GM19324 (cell line): Measurements from ENCODE around the gene CFAP410.
"Not testable (repeated sequence)": the region's sequence is repeated elsewhere in the genome, so short reads cannot be mapped to it uniquely, and the experiment has no call there.

ENCODE experiments used
- ATAC-seq: cut with Tn5 transposase; IDR thresholded peaks from one replicate; pipeline ENCODE4 v1.9.1; 2021; ENCODE audit warnings: mild to moderate bottlenecking, moderate library complexity; ENCODE audit not compliant: unreplicated experiment, low FRiP score

The CFAP410 gene

GRCh38 chr21:44352253-44352860, 13.2 kb upstream of the CFAP410 start:
- ATAC-seq, result no peak

- no peak for ATAC-seq
Observed at GRCh38 chr21:44351535-44352252, 12.5 kb upstream of the CFAP410 start.

- no peak for ATAC-seq
Observed at GRCh38 chr21:44350773-44351481, 11.7 kb upstream of the CFAP410 start.

- no peak for ATAC-seq
Observed at GRCh38 chr21:44349847-44350772, 10.9 kb upstream of the CFAP410 start.

- ATAC-seq, result no peak
Observed at GRCh38 chr21:44349416-44349846, 10.2 kb upstream of the CFAP410 start.

GRCh38 chr21:44348861-44349260, 9.7 kb upstream of the CFAP410 start:
- no peak for ATAC-seq

GRCh38 chr21:44347911-44348451, 8.8 kb upstream of the CFAP410 start:
- ATAC-seq, result no peak

- no peak for ATAC-seq
Observed at GRCh38 chr21:44345495-44345894, 6.3 kb upstream of the CFAP410 start.

GRCh38 chr21:44344541-44345183, 5.5 kb upstream of the CFAP410 start:
- no peak for ATAC-seq

- not testable (repeated sequence) for ATAC-seq
Observed at GRCh38 chr21:44342981-44343380, 3.8 kb upstream of the CFAP410 start.

GRCh38 chr21:44341726-44342458, 2.7 kb upstream of the CFAP410 start:
- not testable (repeated sequence) for ATAC-seq

GRCh38 chr21:44337941-44338895, 972 bp downstream of the CFAP410 start:
- ATAC-seq, result no peak

- ATAC-seq, result no peak
Observed at GRCh38 chr21:44337449-44337848, 1.7 kb downstream of the CFAP410 start.

- ATAC-seq, result no peak
Observed at GRCh38 chr21:44335266-44336059, 3.7 kb downstream of the CFAP410 start.

GRCh38 chr21:44334329-44335030, 4.7 kb downstream of the CFAP410 start:
- no peak for ATAC-seq

- no peak for ATAC-seq
Observed at GRCh38 chr21:44333509-44334328, 5.5 kb downstream of the CFAP410 start.
